ENCODE measurements around the gene GDE1. TPM values are rescaled to one million over a fixed set of nuclear protein-coding genes. Genes with fewer than 3 reads are reported as not detected.
"Not testable (repeated sequence)": the region's sequence is repeated elsewhere in the genome, so short reads cannot be mapped to it uniquely, and the experiment has no call there.

The GDE1 gene
- total and polyA plus RNA-seq, 2 experiments from 2014 or later: 77.6 to 99.9 TPM

DNA sequence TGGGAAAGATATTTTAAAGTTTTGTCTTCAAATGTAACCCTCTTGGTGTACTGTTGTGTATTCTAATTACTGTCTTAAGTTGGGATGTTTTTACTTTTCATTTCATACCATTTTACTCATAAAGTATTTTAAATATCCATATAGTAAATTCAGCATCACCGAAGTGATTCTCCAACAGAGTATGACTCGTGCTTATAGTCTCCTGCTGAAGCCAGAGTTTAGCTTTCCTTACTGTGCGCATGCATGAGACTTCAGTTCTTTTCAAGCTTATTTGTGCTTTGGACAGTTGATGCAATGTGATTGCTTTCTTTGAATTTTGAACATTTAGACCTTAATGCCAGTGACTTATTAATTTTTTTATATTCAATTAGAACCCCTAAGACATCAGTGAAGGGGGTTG is 26.2 kb upstream of the GDE1 start:
- no peak for DNase-seq (ENCODE audit: low spot score)
- H3K9me2 ChIP-seq (replicated peaks; ENCODE audit: insufficient read depth): no peaks in the 10 kb centered on the region
- no peak overlapping the region for H3K4me3 ChIP-seq
- H3K4me2 ChIP-seq: no peak overlapping the region
- H3K9me3 ChIP-seq (ENCODE audit: low read depth): no peaks in the 10 kb centered on the region
- TF ChIP-seq, protein P1, sequence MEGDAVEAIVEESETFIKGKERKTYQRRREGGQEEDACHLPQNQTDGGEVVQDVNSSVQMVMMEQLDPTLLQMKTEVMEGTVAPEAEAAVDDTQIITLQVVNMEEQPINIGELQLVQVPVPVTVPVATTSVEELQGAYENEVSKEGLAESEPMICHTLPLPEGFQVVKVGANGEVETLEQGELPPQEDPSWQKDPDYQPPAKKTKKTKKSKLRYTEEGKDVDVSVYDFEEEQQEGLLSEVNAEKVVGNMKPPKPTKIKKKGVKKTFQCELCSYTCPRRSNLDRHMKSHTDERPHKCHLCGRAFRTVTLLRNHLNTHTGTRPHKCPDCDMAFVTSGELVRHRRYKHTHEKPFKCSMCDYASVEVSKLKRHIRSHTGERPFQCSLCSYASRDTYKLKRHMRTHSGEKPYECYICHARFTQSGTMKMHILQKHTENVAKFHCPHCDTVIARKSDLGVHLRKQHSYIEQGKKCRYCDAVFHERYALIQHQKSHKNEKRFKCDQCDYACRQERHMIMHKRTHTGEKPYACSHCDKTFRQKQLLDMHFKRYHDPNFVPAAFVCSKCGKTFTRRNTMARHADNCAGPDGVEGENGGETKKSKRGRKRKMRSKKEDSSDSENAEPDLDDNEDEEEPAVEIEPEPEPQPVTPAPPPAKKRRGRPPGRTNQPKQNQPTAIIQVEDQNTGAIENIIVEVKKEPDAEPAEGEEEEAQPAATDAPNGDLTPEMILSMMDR (IDR thresholded peaks at IDR 0.05; ENCODE audit: poor library complexity): no peak
- H3K4me1 ChIP-seq (ENCODE audit: insufficient read depth): no peaks in the 10 kb centered on the region
- no peak overlapping the region for H3K27ac ChIP-seq
- no peaks in the 10 kb centered on the region for H3K36me3 ChIP-seq (replicated peaks; ENCODE audit: insufficient read depth, low read depth)
- H3K79me2 ChIP-seq: no peaks in the 10 kb centered on the region
- H2AFZ ChIP-seq: no peak overlapping the region
- H3K27me3 ChIP-seq: no peaks in the 10 kb centered on the region
- no peaks in the 10 kb centered on the region for H4K20me1 ChIP-seq (ENCODE audit: insufficient read depth, poor library complexity, severe bottlenecking)
- WGBS (ENCODE audit: low lambda C conversion rate, missing lambda C conversion rate): 96% methylated on average over 3 of the region's 3 CpGs

DNA sequence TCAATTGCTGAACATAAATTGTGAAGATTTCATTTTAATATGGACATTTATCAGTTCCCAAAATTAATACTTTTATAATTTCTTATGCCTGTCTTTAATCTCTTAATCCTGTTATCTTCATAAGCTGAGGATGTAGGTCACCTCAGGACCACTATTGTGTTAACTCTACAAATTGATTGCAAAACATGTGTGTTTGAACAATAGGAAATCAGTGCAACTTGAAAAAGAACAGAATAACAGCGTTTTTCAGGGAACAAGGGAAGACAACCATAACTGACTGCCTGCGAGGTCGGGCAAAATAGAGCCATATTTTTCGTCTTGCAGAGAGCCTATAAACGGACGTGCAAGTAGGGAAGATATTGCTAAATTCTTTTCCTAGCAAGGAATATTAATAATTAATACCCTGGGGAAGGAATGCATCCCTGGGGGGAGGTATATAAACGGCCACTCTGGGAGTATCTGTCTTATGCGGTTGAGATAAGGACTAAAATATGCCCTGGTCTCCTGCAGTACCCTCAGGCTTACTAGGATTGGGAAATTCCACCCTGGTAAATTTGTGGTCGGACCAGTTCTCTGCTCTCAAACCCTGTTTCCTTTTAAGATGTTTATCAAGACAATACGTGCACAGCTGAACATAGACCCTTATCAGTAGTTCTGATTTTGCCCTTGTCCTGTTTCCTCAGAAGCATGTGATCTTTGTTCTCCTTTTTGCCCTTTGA is 21.5 kb upstream of the GDE1 start:
- not testable (repeated sequence) for H3K27ac ChIP-seq; H3K36me3 ChIP-seq (replicated peaks; ENCODE audit: insufficient read depth, low read depth); H4K20me1 ChIP-seq (ENCODE audit: insufficient read depth, poor library complexity, severe bottlenecking); H2AFZ ChIP-seq; DNase-seq (ENCODE audit: low spot score); H3K79me2 ChIP-seq; H3K4me3 ChIP-seq; H3K4me2 ChIP-seq; H3K27me3 ChIP-seq; H3K9me3 ChIP-seq (ENCODE audit: low read depth); H3K4me1 ChIP-seq (ENCODE audit: insufficient read depth); H3K9me2 ChIP-seq (replicated peaks; ENCODE audit: insufficient read depth)
- 78% methylated on average over 10 of the region's 10 CpGs for WGBS (ENCODE audit: low lambda C conversion rate, missing lambda C conversion rate)

DNA sequence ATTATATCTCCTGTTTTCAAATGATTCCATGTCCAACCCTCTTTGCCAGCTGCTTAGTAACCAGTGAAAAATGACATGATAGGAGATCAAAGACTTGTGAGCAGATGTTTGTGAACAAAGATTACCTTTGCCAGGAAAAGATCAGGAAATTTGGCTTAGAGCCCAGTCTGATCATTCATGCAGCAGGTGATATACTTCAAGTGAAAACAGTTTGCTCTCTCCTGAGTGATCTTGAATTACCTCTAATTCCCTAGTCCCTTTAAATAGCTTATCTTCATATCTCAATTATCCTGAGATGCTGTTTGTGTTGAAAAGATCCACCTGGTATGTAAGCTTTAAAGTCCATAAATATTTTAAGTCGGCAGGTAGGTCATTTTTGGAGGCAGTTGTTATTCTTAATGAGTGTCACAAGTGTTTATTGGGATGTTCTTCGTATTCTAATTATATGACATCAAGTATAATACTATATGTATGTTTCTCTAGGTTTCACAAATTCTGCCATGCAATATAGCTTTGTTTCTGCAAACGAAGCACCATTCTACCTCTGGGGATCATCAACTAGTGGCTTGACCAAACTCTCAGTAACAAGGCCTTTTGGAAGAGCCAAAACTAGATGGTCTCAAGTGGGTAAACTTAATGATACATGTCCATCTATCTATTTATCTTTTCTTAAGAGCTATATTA is 20.4 kb upstream of the GDE1 start:
- no peaks in the 10 kb centered on the region for H3K27me3 ChIP-seq
- no peak overlapping the region for H3K27ac ChIP-seq
- no peaks in the 10 kb centered on the region for H3K79me2 ChIP-seq
- TF ChIP-seq, protein P1 (IDR thresholded peaks at IDR 0.05; ENCODE audit: poor library complexity): no peak
- TF ChIP-seq EZH2 (IDR thresholded peaks at IDR 0.05; ENCODE audit: borderline replicate concordance): no peak
- TF ChIP-seq EZH2phosphoT487 (IDR thresholded peaks at IDR 0.05; ENCODE audit: low read depth, severe bottlenecking, unreplicated experiment): no peak
- no peaks in the 10 kb centered on the region for H3K36me3 ChIP-seq (replicated peaks; ENCODE audit: insufficient read depth, low read depth)
- no peak overlapping the region for H3K4me3 ChIP-seq
- no peaks in the 10 kb centered on the region for H3K4me1 ChIP-seq (ENCODE audit: insufficient read depth)
- 82% methylated on average over 3 of the region's 3 CpGs for WGBS (ENCODE audit: low lambda C conversion rate, missing lambda C conversion rate)
- H3K9me3 ChIP-seq (ENCODE audit: low read depth): no peaks in the 10 kb centered on the region
- H2AFZ ChIP-seq: no peak overlapping the region
- peak; percentile 31 for DNase-seq (ENCODE audit: low spot score)
- no peak overlapping the region for H3K4me2 ChIP-seq
- no peaks in the 10 kb centered on the region for H3K9me2 ChIP-seq (replicated peaks; ENCODE audit: insufficient read depth)
- no peaks in the 10 kb centered on the region for H4K20me1 ChIP-seq (ENCODE audit: insufficient read depth, poor library complexity, severe bottlenecking)

DNA sequence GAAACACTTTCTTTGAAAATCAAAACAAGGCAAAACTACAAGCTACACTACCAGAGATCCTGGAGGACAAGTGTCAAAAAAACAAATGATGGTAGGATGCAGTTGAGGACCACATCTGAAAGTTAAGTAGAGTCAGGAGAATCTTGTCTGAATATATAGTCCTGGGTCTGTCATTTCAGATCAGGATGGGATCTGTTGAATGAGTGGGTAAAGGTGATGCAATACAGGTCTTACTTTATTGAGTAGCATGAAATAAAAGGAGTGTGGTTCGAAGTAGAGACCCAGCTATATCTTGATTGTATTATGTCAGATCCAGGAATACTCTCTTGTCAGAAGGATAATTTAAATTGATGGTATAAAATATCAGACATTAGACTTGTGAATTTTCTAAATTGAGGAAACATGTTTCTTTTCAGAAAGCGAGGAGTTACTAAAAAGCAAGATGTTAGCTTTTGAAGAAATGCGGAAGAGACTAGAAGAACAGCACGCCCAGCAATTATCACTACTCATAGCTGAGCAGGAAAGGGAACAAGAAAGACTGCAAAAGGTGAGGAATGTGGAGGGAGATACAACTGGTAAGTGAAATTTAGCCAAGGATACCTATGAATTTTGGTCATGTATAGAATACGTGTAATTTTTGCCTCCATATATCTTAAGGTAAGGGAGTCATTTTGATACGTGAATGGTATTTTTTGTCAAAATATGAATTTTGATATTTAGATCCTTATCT is 18.5 kb upstream of the GDE1 start:
- H3K36me3 ChIP-seq (replicated peaks; ENCODE audit: insufficient read depth, low read depth): no peaks in the 10 kb centered on the region
- TF ChIP-seq EZH2 (IDR thresholded peaks at IDR 0.05; ENCODE audit: borderline replicate concordance): no peak
- TF ChIP-seq, protein P1 (IDR thresholded peaks at IDR 0.05; ENCODE audit: poor library complexity): no peak
- no peak for TF ChIP-seq EZH2phosphoT487 (IDR thresholded peaks at IDR 0.05; ENCODE audit: low read depth, severe bottlenecking, unreplicated experiment)
- H3K27me3 ChIP-seq: no peaks in the 10 kb centered on the region
- no peak overlapping the region for H3K4me3 ChIP-seq
- no peaks in the 10 kb centered on the region for H3K9me2 ChIP-seq (replicated peaks; ENCODE audit: insufficient read depth)
- H3K9me3 ChIP-seq (ENCODE audit: low read depth): no peaks in the 10 kb centered on the region
- no peak for DNase-seq (ENCODE audit: low spot score)
- no peak overlapping the region for H3K27ac ChIP-seq
- WGBS (ENCODE audit: low lambda C conversion rate, missing lambda C conversion rate): 97% methylated on average over 6 of the region's 6 CpGs
- H2AFZ ChIP-seq: no peak overlapping the region
- no peaks in the 10 kb centered on the region for H3K4me1 ChIP-seq (ENCODE audit: insufficient read depth)
- no peak overlapping the region for H3K4me2 ChIP-seq
- H3K79me2 ChIP-seq: no peaks in the 10 kb centered on the region
- H4K20me1 ChIP-seq (ENCODE audit: insufficient read depth, poor library complexity, severe bottlenecking): no peaks in the 10 kb centered on the region
